ENCODE data around the gene HMX1. TPM values are rescaled to one million over a fixed set of nuclear protein-coding genes. Genes with fewer than 3 reads are reported as not detected.

The HMX1 gene
- polyA plus RNA-seq, 1 of the 3 experiments (the other 2 are of a cell fraction) = 0.20 TPM

- Histone ChIP-seq H3K4me1 (ENCODE audit: control insufficient read depth in 1 of 2, insufficient read depth in 2 of 2, low read depth in 1 of 2, low read length in 1 of 2) (no peaks in the 10 kb centered on the region), H3K27ac (ENCODE audit: low read depth in 2 of 2, low read length in 1 of 2) (no peak overlapping the region), H4K20me1 (ENCODE audit: insufficient read depth) (no peaks in the 10 kb centered on the region), H3K4me3 (ENCODE audit: low read depth in 2 of 2, low read length in 1 of 2) (no peak overlapping the region), H3K9me2 (no peaks in the 10 kb centered on the region), H3K9ac (no peak overlapping the region), H3K36me3 (replicated peaks in 1 of 2; ENCODE audit: control insufficient read depth in 1 of 2, insufficient read depth in 2 of 2, low read length in 1 of 2) (no peaks in the 10 kb centered on the region), H3K4me2 (no peak overlapping the region), H3K9me3 (no peaks in the 10 kb centered on the region), H3K79me2 (ENCODE audit: insufficient read depth) (no peaks in the 10 kb centered on the region), H3K27me3 (ENCODE audit: insufficient read depth) (no peaks in the 10 kb centered on the region), H3F3A (replicated peaks; ENCODE audit: insufficient read depth) (no peaks in the 10 kb centered on the region), H2AFZ (ENCODE audit: low read depth) (no peak overlapping the region)
- DNase-seq = peak; percentile 50
- CTCF ChIA-PET = interaction anchor here (9.0 to 9.1 kb wide), 2 partner anchors 24 to 206 kb away, joined by 64 to 107 read pairs; no protein-coding TSS in a partner anchor
- POLR2A ChIA-PET = no interaction called here
- TF ChIP-seq TAF1 (IDR thresholded peaks at IDR 0.05; ENCODE audit: borderline replicate concordance, low read depth, low read length) (no peak), TEAD4 (IDR thresholded peaks at IDR 0.05; ENCODE audit: borderline replicate concordance, insufficient read depth) (no peak), IRF3 (IDR thresholded peaks at IDR 0.05; ENCODE audit: low read depth, low read length) (no peak), JUND (IDR thresholded peaks at IDR 0.05) (no peak), GATA2 (CRISPR knock-in tag; IDR thresholded peaks at IDR 0.05) (no peak), EZH2phosphoT487 (IDR thresholded peaks at IDR 0.05; ENCODE audit: borderline replicate concordance, low read depth) (no peak), FOSL2 (IDR thresholded peaks at IDR 0.05; ENCODE audit: borderline replicate concordance, low read depth) (no peak), MXI1 (IDR thresholded peaks at IDR 0.05; ENCODE audit: low read depth, low read length) (no peak), SIN3A (IDR thresholded peaks at IDR 0.05; ENCODE audit: borderline replicate concordance, low read depth, low read length) (no peak), FOXM1 (IDR thresholded peaks at IDR 0.05; ENCODE audit: low read depth) (no peak)
- TF ChIP-seq, protein P1, sequence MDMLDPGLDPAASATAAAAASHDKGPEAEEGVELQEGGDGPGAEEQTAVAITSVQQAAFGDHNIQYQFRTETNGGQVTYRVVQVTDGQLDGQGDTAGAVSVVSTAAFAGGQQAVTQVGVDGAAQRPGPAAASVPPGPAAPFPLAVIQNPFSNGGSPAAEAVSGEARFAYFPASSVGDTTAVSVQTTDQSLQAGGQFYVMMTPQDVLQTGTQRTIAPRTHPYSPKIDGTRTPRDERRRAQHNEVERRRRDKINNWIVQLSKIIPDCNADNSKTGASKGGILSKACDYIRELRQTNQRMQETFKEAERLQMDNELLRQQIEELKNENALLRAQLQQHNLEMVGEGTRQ (IDR thresholded peaks at IDR 0.05; ENCODE audit: borderline replicate concordance, low read depth, low read length) = no peak
- WGBS (ENCODE audit: low lambda C conversion rate) = 6% methylated on average over 23 of the region's 73 CpGs
Measured at GRCh38 chr4:8892556-8893226, 21.1 kb upstream of the HMX1 start.

DNA sequence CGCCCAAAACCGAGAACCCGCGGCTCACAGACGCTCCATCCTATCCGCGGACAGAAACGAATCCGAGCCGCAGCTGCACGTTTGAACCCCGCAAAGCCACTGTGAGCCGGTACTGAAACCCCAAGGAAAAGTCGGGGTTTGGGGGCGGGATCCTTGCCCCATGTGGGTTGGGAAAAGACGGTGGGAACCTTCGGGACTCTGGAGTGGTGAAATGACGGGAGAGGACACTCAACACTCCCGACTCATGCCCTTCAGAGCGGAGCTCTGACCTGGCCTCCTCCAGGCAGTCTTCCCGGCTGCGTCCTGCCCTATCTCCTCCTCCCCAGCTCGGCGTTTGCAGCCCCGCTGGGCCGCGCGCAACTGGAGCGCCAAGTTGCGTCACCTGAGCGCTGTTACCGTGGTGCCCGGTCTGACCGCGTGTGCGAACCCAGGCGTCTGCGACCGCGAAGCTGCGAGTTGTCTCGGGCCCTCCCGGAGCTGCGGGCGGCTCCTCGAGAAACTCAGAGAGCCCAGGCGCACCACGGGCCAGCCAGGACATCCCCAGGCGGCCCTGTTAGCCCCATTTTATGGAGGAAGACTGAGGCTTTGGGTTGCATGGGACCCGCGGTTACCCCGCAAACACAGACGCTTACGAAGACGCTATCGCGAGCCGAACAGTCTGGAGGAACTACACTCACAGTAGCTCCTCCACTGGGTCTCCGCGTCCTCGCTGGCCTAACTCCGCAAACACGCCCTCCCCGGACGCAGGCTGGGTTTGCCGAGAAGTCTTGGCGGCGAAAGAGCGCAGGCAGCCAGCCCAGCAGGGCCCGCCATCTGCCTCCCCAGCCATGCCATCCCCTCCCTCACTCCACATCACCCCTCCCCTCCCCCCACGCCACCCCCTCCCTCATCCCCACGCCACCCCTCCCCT, 20.3 kb upstream of the HMX1 start:
- Histone ChIP-seq H2AFZ (ENCODE audit: low read depth) (no peak overlapping the region), H3K79me2 (ENCODE audit: insufficient read depth) (no peaks in the 10 kb centered on the region), H3K27ac (ENCODE audit: low read depth in 2 of 2, low read length in 1 of 2) (no peak overlapping the region), H4K20me1 (ENCODE audit: insufficient read depth) (no peaks in the 10 kb centered on the region), H3K9me3 (no peaks in the 10 kb centered on the region), H3K4me3 (ENCODE audit: low read depth in 2 of 2, low read length in 1 of 2) (no peak overlapping the region), H3K27me3 (ENCODE audit: insufficient read depth) (no peaks in the 10 kb centered on the region), H3K4me2 (no peak overlapping the region), H3K9me2 (no peaks in the 10 kb centered on the region), H3K9ac (no peak overlapping the region), H3F3A (replicated peaks; ENCODE audit: insufficient read depth) (no peaks in the 10 kb centered on the region), H3K4me1 (ENCODE audit: control insufficient read depth in 1 of 2, insufficient read depth in 2 of 2, low read depth in 1 of 2, low read length in 1 of 2) (no peaks in the 10 kb centered on the region), H3K36me3 (replicated peaks in 1 of 2; ENCODE audit: control insufficient read depth in 1 of 2, insufficient read depth in 2 of 2, low read length in 1 of 2) (no peaks in the 10 kb centered on the region)
- DNase-seq = peak; percentile 55
- TF ChIP-seq, protein P2, sequence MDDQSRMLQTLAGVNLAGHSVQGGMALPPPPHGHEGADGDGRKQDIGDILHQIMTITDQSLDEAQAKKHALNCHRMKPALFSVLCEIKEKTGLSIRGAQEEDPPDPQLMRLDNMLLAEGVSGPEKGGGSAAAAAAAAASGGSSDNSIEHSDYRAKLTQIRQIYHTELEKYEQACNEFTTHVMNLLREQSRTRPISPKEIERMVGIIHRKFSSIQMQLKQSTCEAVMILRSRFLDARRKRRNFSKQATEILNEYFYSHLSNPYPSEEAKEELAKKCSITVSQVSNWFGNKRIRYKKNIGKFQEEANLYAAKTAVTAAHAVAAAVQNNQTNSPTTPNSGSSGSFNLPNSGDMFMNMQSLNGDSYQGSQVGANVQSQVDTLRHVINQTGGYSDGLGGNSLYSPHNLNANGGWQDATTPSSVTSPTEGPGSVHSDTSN (IDR thresholded peaks at IDR 0.05) = no peak
- TF ChIP-seq ZBTB33 (IDR thresholded peaks at IDR 0.05; ENCODE audit: borderline replicate concordance, low read depth) = no peak
- TF ChIP-seq ELF1 (IDR thresholded peaks at IDR 0.05) = no peak
- no peak for TF ChIP-seq FOXJ3 (CRISPR knock-in tag; IDR thresholded peaks at IDR 0.05)
- 44% methylated on average over 61 of the region's 72 CpGs for WGBS (ENCODE audit: low lambda C conversion rate)
- POLR2A ChIA-PET = no interaction called here
- CTCF ChIA-PET = interaction anchor here (9.0 to 9.1 kb wide), 2 partner anchors 25 to 205 kb away, joined by 64 to 107 read pairs; no protein-coding TSS in a partner anchor

Measured in SK-N-SH (cell line).